ENCODE measurements around the gene CAPZB.

- TF ChIP-seq CTCF (IDR thresholded peaks at IDR 0.05): no peak
- peak; percentile 17 to 72 (median 43) for TF ChIP-seq POLR2AphosphoS5 (IDR thresholded peaks at IDR 0.05)
Observed at GRCh38 chr1:19504796-19505692, 19.7 kb upstream of the CAPZB start.

Measured in breast epithelium (tissue), 3 donors.